HG03442 (cell line): ENCODE results near the gene TLNRD1.

ENCODE experiments used
- ATAC-seq: cut with Tn5 transposase; IDR thresholded peaks from one replicate; pipeline ENCODE4 v1.9.1; 2021; ENCODE audit warnings: mild to moderate bottlenecking, moderate library complexity; ENCODE audit not compliant: unreplicated experiment

Gene TLNRD1

DNA sequence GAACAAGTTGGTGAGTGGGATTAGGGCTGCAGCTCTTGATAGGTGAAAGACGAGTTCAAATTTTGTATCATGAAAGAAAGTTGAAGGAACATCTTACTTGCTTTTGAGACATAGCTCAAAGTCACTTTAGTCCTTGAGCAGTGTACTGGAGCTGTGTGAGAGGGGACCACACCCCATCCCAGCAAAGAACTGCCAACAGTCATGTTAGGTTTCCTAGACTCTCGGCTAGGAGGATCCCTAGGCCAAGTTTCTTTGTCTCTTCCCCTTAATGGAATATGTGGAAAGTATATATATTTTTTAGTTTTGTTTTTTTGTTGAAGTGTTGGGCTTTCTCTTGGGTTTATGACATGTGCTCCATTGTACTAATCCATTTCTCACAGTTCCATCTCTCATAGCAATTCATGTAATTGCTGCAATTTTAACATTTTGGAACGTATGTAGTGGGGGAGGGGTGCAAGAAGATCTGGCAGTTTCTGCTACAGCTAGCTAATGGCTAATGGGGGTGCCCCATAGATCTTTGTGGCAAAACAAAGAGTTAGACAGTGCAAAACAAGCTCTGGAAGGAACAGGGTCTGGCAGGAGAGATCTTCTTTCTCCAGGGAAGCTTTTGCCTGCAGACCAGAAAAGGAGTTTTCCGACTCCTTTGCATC, 25.1 kb downstream of the TLNRD1 start:
- ATAC-seq = no peak

DNA sequence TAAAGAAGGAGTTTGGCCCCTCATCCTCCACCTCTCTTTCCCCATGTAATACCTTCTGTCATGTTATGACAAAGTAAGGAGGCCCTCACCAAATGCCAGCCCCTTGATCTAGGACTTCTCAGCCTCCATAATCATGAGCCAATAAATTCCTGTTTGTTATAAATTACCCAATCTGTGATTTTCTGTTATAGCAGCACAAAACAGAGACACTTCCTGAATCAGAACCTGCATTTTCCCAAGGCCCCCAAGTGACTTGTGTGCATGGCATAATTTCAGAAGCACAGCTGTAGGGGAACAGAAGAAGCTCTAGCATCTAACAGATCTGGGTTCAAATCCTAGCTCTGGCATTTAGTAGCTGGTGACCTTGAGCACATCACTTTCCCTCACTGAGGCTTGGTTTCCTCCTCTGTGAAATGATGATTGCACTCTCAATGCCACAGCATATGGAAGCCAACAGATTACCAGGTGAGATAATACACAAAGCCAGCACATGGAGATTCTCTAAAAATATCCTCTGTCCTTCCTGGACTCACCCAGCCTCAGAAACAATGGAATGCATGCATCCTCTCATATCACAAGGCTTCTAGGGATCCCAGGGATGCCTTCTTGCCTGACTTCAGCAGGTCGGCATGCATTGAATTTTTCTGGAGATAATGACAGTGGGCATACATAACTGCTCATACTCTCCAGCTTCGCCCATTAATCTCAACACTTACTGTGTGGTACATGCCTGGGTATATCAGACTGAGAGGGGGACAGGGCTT, 26.3 kb downstream of the TLNRD1 start:
- ATAC-seq = no peak

DNA sequence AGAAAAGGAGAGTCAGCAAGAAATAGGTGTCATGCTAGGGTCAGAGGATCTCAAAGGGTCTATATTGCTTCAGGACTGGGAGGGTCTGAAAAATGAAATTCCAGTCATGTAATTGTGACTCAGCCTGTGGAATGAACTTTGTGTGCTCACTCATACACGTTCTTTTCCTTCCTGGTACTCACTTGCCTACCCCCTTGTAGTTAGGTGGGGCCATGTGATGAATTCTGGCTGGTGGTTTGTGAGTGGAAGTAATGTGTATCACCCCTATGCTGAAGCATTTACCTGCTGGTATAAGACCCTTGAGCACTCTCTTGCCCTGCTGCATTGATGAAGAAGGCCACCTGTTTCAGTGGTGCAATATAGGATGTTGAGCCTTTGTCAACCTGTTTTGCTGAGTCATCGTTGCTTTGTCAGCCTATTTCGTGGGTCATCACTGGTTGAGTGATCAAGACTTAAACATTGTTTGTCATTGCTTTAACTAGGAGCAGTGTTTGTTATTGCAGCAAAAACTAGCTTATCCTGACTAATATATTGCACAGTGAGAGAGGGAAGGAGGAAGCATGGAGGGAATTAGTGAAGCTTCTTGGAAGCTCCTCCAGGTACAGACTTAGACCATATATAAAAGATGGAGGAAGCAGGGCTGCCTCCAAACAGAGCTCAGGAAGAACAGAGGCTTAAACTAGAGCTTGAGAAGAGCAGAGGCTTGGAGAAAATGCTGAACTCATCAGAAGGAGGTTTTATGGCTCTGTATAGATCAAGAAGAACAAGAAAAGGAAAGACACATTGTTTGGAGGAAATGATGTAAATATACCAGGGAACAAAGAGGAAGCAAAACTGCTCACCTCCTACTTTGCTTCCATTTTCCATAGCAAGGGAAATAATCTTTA, 28.9 kb downstream of the TLNRD1 start:
- ATAC-seq = no peak

DNA sequence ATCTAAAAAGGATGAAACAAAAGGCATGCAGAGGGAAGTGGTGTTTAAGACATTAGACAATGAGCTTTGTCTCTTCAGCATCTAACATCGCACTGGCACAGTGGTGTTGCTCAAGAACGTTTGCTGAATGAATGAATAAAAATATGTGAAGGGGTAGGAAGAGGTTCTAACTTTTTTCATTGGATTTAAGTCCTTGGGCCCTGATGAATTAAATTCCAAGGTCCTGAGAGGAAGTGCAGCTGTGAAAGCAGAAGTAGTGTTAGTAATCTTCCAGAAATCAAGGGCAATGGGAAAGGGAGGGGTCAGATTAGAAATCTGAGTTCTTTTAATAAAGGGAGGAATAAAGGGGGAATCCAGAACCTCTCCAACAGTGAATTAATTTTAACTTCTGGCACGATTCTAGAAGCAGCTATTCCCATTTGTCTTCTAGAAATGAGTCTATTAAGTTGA, 29.6 kb downstream of the TLNRD1 start:
- ATAC-seq = no peak

DNA sequence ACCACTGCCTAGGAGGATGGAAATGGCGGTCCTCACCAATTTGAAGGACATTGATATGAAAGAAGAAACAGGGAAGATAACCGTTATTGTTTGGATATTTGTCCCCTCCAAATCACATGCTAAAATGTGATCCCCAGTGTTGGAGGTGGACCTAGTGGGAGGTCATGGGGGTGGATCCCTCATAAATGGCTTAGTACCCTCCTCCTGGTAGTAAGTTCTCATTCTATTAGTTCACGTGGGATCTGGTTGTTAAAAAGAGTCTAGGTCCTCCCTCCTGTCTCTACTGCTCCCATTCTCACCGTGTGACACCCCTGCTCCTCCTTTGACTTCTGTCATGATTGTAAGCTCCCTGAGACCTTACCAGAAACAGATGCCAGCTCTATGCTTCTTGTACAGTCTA, 30.5 kb downstream of the TLNRD1 start:
- no peak for ATAC-seq

DNA sequence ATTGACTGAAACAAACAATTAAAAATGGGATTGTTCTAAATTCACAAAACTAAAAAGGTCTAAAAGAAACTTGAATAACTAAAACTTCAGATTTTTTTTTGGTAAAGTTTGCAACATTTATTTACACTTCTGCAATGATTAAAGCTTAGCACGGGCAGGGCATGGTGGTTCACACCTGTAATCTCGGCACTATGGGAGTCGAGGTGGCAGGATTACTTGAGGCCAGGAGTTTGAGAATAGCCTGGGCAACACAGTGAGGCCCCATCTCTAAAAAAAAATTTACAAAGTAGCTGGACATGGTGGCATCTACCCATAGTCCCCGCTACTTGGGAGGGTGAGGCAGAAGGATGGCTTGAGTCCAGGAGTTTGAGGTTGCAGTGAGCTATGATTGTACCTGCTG, 31.6 kb downstream of the TLNRD1 start:
- no peak for ATAC-seq

DNA sequence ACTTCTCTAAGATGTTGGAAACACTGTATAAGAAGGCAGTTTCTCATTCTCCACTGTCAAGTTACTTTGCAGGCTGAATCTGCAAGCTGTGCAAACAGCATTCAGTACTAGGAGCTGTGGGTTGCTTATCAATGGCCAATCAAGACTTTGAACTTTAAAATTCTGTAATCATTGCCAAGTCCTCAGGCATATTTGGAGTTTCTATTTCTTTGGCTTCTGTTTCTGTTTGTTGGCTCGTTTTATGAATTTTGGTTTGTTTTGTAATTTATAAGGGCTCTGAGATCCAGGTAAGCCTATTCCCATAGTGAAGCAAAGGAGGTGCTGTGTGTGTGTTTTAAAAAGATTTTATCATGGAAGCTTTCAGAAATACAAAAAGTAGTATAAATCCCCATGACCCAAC, 32.1 kb downstream of the TLNRD1 start:
- no peak for ATAC-seq

DNA sequence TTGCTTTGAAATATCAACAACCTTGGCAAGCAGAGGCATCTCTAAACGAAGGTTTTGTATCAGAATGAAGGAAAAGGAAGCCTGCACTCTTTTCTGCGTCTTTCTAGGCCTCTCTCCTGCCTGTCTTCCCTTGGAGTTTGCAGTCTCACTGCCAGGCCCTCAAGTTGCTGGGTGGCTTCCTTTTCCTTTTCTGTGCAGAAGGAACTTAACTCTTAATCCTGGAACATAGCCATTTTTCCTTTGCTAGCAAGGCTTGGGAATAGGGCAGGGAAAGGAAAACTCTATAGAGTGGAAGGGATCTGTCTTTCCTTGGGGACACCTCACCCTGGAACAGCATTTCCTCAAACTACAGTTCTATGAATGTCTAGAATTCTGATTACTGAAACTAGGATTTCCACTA, 32.8 kb downstream of the TLNRD1 start:
- ATAC-seq = no peak

DNA sequence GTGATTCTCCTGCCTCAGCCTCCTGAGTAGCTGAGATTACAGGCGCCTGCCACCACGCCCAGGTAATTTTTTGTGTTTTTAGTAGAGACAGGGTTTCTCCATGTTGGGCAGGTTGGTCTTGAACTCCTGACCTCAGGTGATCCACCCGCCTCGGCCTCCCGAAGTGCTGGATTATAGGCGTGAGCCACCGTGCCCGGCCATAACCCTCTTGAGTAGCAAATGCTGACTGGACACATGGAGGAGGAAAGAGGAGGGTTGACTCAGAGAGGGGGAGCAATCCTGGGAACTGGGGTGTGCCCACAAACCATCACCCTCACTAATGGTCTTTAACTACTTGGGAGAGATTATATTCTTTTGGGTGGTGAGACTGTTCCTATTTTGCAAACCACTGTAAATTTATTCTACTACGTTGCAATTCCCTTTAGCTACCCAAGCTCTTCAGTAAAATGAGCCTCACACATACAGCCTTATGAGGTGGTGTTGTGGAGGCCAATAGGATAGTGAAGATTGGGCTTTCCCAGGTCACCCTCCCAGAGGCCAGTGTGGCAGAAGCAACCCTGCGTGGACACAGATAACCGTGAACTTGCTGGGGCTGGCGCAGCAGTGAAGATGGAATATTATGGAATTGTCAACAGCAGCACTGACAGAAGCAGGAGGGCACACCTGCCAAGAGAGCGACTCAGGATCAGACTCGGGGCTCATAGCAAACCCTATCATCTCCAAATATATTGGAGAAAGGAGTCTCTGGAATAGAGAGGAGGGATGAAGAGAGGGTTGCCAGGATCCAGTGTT, 37.4 kb downstream of the TLNRD1 start:
- no peak for ATAC-seq

DNA sequence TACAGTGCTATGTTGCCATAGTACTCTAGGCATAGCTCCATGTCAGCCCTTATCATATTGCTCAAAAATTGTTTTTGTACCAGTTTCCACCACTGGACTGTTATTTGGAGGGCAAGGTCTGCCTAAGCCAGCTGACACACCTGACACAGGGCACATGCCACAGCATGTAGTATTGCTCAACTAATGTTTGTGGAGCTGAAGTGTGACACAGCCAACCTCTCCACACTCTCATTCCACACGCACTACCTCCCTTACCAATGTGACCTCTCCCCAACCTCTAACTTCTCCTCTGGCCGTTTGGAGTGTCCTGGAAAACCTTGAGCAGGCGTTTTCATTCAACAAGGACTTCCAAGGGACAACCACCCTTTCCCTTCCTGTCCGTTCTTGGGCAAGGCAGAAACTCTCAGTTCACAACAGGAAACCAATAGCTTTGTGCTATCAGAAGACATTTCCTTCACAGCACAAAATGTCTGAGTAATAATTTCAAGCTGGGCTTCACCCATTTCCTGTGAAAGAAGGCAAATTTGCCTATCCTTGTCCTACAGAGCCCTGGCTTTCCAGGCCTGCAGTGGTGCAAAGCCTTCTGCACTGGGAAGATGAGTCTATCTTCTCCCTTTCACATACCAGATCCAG, 38.4 kb downstream of the TLNRD1 start:
- ATAC-seq = no peak

DNA sequence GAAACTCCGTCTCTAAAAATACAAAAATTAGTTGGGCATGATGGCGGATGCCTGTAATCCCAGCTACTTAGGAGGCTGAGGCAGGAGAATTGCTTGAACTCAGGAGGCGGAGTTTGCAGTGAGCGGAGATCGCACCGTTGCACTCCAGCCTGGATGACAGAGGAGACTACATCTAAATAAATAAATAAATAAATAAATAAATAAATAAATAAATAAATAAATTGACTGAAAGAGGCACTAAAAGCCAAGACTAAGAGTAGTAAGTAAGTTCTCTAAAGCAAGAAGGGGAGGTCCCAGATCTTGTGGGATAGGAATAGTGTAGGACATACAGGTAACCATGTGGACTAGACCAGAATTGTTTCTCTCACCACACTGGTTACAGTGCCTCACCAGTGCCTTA, 40.0 kb downstream of the TLNRD1 start:
- no peak for ATAC-seq

DNA sequence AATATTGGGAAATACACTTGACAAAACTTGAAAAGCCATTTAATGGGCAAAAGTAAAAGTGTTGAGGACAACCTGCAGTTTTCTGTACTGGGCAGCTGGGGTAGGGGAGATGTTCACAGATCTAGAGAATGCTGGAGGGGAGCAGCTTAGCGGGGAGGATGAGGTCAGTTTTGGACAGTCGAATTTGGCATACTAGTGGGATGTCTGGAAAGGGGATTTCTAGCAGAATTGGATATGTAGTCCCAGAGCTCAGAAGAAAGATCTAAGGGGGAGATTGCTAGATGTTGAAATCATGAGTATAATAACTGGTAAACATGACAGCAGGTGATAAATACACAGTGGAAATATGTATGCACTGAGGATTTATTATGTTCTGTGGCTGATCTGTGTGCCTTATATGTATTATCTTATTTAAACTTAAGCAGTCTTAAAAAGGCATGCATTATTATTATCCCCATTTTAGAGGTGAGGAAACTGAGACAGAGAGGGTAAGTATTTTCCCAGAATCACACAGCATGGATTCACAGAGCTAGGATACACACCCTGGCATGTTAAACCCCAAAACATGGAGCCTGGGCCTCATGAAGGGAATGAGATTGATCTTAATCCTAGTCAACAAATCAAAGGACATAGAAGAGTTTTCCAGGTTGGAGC, 42.7 kb downstream of the TLNRD1 start:
- ATAC-seq = no peak

DNA sequence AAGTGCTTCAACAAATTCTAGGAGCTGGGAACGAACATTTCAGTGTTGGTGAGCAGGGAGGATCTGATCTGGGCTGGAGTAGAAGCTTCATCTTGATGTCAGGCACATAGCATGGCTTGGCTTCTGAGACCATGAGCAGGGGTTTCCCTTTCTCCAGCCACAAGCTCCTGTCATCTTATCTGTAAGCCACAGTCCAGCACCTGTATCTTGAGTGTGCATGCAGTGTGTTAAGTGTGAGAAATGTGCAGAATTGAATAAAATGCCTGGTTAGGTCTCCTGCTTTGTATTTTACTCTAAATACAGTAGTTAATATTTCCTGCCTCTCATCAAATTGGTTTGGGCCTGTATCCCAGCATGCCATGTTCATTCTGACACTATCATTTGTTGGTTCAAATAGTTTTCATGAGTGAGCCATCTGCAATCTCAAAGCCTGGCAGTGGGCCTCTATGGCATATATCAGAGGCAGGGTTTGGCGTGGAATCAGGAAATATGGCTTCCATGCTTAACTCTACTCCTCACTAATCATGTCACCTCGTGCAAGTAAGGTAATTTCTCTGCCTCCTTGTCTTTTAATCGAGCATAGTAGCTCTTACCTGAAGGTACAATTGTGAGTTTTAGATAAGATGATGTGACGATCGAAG, 43.3 kb downstream of the TLNRD1 start:
- ATAC-seq = no peak

DNA sequence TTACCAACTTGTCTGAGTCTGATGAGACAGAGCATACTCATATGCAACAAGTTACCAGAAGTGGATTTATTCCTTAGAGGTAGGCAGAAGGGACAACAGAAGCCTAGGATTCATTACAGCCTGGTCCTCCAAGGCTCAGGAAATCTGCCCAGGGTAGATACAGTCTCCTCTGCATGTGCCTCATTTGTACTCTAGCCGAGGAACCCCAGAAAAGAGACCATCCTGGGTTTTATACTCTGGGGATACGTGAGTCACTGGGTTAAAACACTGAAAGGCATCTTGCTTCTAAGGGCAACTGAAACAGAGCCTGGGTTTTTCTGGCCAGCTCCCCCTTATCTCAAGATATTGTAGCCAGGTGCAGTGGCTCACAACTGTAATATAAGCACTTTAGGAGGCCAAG, 45.6 kb downstream of the TLNRD1 start:
- no peak for ATAC-seq

DNA sequence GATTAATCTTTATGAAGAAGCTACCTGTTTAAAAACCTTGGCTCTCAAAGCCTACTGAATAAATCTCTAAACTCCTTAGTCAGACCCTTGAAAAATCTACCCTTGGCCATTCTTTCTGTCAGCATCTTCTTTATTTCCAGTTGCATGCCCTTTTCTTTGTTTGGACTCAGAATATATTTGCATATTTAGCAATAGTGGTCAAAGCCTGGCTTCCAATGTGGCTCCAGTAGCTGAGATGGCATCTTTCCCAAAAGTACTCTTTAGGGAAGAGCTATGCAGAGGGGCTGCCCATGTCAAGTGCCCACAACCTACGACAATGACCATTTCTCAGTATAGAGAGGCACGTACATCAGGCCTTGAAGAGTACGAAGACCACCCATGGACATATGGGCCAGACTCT, 47.2 kb downstream of the TLNRD1 start:
- no peak for ATAC-seq

DNA sequence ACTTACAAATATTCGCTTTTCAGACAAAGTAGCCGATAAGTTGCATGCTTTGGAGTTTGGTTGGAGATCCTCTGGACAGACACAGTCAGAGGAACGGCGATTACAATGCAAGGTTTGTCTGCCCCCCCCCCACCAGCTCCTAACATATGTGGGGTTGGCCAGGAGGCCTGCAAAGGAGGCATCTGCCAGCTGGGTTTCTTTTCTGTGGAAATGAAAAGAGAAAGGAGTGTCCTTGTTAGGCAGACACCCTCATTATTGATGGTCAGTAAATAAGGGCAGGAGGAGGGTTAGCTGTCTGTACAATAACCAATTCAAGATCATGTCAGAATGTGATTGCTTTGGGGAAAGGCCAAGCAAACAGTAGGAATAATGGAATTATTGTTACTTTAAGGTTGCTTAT, 49.1 kb downstream of the TLNRD1 start:
- no peak for ATAC-seq

DNA sequence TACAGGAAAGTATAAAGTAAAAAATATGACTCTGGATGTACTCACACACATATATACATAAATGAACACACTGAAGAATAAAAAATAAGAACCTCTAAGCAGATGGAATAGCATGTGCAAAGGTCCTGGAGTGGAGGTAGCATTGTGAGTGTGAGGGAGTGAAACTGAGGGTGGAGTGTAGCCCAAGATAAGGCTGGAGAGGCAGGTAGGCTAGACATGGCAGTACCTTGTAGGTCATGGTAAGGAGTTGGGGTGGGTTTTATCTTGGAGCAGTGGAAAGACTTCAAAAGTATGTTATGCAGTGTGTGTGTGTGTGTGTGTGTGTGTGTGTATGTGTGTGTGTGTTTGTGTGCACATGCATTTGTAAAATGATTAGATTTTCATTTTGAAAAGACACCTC, 49.5 kb downstream of the TLNRD1 start:
- no peak for ATAC-seq

DNA sequence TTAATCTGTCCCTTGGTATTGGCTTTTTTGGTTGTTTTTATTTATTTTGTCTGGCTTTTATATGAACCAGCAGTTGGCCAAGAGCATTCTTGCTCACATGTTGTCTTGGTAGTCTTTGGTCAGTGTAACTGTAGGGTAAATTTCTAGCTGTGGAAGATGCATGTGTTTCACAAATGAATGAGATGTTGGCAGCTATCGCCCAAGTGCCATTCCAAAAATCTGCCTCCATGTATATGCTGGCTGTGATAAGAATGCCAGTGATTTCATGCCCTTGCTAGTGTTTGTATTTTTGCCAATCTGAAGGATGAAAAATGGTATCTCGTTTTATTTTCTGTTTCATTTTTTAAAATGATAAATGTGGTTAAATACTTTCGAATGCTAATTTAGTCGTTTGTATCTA, 50.1 kb downstream of the TLNRD1 start:
- no peak for ATAC-seq

DNA sequence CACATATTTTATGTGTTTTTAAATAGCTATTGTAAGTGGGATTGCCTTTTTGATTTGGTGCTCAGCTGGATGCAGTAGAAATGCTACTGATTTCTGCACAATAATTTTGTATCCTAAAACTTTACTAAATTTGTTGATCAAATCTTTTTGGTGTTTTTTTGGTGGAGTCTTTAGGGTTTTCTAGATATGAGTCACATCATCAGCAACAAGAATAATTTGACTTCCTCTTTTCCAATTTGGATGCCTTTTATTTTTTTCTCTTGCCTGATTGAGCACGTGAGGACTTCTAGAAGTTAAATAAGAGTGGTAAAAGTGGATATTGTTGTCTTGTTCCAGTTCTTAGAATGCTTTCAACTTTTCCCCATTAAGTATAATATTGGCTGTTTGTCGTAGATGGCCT, 51.3 kb downstream of the TLNRD1 start:
- no peak for ATAC-seq
